IPS-18c (cell line): ENCODE data around the gene GOLGA6L10.
"Not testable (repeated sequence)": the region's sequence is repeated elsewhere in the genome, so short reads cannot be mapped to it uniquely, and the experiment has no call there.

Source experiments
- H3K4me3 ChIP-seq: 2 replicates; pipeline ENCODE4 v1.7.0; 2013; ENCODE audit warnings: low read depth, mild to moderate bottlenecking, low read length, moderate library complexity; ENCODE audit not compliant: insufficient read depth
- H3K9me3 ChIP-seq: one replicate; pipeline ENCODE4 v1.6.1; 2013; ENCODE audit warnings: mild to moderate bottlenecking, low read length, moderate library complexity; ENCODE audit not compliant: control insufficient read depth, insufficient read depth

GOLGA6L10 gene, protein sequence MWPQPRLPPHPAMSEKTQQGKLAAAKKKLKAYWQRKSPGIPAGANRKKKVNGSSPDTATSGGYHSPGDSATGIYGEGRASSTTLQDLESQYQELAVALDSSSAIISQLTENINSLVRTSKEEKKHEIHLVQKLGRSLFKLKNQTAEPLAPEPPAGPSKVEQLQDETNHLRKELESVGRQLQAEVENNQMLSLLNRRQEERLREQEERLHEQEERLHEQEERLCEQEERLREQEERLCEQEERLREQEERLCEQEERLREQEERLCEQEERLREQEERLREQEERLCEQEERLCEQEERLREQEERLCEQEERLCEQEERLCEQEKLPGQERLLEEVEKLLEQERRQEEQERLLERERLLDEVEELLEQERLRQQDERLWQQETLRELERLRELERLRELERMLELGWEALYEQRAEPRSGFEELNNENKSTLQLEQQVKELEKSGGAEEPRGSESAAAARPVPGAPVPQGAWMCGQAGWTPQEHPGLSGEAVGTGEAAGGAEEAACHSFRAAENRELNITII

DNA sequence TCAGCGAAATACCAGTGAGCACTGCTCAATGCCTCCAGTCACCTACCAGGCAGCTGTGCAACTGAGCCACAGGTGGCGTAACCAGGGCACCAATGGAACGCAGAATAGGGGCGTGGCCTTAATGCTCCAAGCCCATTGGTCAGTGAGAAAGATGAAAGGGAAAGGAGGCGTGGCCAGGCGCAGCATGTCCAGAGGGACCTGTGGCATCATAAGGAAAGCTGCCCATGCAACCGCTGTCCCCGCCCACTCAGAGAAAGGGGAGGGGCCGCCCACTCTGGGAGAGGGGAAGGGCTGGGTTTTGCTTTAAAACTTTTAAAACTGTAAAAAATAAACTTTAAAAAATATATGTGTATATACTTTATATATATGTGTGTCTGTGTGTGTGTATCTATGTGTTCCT lies at the start of gene GOLGA6L10:
Gene GOLGA6L10, minus strand, starts transcription at position 101 of the 400 bp plus-strand sequence. Its CDS starts 100 bp downstream, at position 1.
- not testable (repeated sequence) for H3K9me3 ChIP-seq, H3K4me3 ChIP-seq

DNA sequence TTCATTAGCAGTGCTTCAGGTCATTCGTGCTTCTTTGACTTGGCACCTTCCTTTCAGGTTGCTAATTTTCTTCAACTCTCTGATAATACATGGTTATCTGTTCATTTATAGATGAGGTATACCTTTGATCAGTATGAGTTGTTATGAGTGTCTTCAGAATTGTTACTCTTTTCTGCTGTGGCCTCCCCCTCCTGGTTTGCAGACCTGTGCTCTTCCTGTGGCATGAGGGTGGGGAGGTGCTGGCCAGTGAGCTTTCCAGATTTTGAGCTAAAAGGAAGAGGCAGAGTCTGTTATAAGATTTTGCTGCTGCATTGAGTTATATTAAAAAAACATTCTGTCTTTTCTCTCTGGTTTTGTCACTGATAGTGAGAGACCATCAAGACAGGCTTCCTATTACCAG lies 49.5 kb upstream of the GOLGA6L10 start:
- no peak overlapping the region for H3K4me3 ChIP-seq

DNA sequence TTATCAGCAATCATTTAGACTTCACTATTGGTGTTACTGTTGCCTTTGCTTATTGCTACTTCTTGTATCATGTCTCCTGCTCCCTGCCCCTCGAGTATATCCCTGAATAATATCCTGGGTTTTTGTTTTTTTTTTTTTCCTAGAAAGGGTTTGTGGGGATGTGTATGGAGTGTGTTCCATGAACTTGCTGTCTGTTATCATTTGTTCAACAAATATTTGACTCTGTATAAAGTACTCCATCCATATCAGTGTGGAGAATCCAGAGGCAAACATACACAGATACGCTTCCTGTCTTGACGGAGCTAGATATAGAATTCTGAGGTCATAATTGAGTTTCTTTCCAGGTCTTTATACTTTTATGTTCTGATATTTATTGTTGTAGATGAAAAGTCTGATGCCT lies 48.5 kb upstream of the GOLGA6L10 start:
- peaks cover 2% of the 10 kb centered on the region for H3K9me3 ChIP-seq

More for the DNA sequence above, 49.5 kb upstream of the GOLGA6L10 start:
- H3K9me3 ChIP-seq, result peaks cover 2% of the 10 kb centered on the region

GRCh38 chr15:82395788-82396187 lies 46.5 kb upstream of the GOLGA6L10 start:
- not testable (repeated sequence) for H3K9me3 ChIP-seq, H3K4me3 ChIP-seq

More for the DNA sequence above, 48.5 kb upstream of the GOLGA6L10 start:
- no peak overlapping the region for H3K4me3 ChIP-seq

GRCh38 chr15:82393671-82394070 lies 44.4 kb upstream of the GOLGA6L10 start:
- no peak overlapping the region for H3K4me3 ChIP-seq

DNA sequence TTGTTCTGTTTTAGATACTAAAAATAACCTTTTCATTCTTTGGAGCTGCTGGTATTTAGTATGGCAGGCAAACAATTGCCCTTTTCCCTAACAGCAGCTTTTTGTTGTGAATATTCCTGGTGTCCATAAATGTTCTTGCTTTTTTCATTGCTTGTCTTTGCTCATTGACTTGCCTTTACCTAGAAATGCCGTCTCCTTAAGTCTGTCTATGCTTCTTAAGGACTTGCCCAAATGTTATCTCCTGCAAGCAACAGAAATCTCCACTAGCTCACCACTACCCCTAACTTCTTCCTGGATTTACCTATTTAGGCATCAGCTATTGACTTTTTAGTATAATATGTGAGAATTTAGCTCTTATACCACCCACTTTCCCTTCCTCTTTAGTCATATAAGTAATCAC lies 42.8 kb upstream of the GOLGA6L10 start:
- H3K9me3 ChIP-seq, H3K4me3 ChIP-seq: not testable (repeated sequence)

More at GRCh38 chr15:82393671-82394070, 44.4 kb upstream of the GOLGA6L10 start:
- H3K9me3 ChIP-seq, result peaks cover 2% of the 10 kb centered on the region

DNA sequence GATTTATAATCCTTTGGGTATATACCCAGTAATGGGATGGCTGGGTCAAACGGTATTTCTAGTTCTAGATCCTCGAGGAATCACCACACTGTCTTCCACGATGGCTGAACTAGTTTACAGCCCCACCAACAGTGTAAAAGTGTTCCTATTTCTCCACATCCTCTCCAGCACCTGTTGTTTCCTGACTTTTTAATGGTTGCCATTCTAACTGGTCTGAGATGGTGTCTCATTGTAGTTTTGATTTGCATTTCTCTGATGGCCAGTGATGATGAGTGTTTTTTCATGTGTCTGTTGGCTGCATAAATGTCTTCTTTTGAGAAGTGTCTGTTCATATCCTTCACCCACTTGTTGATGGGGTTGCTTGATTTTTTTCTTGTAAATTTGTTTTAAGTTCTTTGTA lies 40.9 kb upstream of the GOLGA6L10 start:
- not testable (repeated sequence) for H3K4me3 ChIP-seq, H3K9me3 ChIP-seq

GRCh38 chr15:82387209-82387608 lies 37.9 kb upstream of the GOLGA6L10 start:
- not testable (repeated sequence) for H3K4me3 ChIP-seq, H3K9me3 ChIP-seq

DNA sequence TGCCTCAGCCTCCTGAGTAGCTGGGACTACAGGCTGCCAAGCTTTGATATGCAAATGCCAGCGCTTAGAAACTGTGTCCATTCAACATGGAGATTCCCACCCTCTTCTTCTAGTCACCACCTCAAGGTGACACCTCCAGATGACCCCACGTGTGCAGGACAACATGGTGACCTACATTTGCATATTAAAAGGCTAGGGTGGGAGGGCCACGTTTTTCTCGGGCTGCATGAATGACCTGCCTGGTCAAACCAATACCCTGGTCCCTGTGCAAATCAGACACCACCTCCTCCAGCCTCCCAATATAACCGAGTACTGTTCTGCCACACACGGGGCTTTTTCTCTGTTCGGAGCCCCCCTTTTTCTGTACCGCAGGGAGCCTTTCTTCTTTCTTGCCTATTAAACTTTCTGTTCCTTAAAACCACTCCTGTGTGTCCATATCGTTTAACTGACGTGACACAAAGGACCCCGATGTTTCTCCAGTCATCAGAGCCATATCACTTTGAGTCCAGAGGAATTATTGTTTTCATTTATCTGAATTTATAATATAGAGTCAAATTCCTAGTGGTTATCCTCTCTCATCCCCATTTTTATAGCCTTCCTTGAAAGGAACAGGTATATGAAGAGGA lies 32.2 kb upstream of the GOLGA6L10 start:
- H3K9me3 ChIP-seq, H3K4me3 ChIP-seq: not testable (repeated sequence)

- not testable (repeated sequence) for H3K9me3 ChIP-seq, H3K4me3 ChIP-seq
Observed at GRCh38 chr15:82379552-82379951, 30.3 kb upstream of the GOLGA6L10 start.

GRCh38 chr15:82373661-82374060 lies 24.4 kb upstream of the GOLGA6L10 start:
- not testable (repeated sequence) for H3K9me3 ChIP-seq, H3K4me3 ChIP-seq

DNA sequence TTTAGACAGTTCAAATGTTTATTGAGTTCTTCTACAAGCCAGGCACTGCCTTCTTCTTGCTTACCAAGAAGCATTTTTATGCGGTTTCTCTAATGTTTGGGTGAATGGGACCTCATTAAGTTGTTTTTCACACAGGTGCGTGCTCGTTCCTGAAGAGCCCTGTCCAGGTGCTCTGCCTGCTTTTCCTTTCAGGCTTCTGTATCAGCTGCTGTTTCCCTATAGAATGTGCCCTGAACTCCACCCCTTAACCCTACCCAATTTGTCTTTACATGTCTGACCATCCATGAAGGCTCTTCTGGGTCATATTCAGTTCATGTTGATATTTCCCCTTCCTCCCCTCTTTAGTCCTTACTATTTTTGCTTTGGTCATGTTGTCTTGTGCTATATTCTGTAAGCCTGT lies 22.4 kb upstream of the GOLGA6L10 start:
- H3K4me3 ChIP-seq, result no peak overlapping the region

DNA sequence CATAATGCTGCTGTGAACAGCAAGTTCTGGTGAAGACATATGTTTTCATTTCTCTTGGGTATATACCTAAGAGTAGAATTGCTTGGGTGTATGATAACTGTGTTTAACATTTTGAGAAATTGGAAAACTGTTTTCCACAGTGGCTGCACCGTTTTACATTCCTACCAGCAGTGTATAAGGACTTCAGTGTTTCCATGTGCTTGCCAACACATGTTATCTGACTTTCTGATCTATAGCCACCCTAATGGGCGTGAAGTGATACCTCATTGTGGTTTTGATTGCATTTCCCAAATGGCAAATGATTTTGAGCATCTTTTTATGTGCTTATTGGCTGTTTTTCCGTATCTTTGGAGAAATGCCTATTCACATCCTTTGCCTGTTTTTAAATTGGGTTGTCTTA lies 18.5 kb upstream of the GOLGA6L10 start:
- H3K9me3 ChIP-seq, H3K4me3 ChIP-seq: not testable (repeated sequence)

More for the DNA sequence above, 22.4 kb upstream of the GOLGA6L10 start:
- H3K9me3 ChIP-seq, result no peaks in the 10 kb centered on the region

DNA sequence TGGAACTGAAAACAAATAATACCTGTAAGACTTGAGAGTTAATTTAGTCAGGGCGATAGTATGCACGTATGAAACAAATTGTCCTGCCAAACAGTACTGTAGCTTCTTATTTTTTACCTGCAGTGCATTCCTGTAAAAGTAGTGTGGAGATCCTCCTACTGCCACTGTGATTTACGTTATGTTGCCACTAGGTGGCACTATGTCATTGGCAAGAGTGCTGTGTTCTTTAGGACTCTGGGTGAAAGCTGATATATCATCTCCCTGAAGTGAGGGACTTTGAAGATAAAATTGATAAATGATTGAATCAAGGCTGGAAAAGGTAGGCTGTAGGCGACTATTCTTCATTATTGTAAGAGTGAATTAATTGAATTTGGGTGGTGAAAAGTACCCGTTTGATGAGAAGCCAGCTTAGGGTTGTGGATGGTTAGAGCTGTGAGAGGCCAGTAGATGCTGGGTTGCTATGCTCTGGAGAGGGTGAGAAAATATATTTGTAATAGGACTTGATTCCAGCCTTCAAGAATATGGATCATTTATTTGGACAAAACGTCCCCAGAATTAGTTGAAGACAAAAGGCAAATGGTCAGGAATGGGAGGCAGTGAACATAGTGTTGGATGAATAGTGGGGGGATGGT lies 16.5 kb upstream of the GOLGA6L10 start:
- not testable (repeated sequence) for H3K4me3 ChIP-seq, H3K9me3 ChIP-seq

DNA sequence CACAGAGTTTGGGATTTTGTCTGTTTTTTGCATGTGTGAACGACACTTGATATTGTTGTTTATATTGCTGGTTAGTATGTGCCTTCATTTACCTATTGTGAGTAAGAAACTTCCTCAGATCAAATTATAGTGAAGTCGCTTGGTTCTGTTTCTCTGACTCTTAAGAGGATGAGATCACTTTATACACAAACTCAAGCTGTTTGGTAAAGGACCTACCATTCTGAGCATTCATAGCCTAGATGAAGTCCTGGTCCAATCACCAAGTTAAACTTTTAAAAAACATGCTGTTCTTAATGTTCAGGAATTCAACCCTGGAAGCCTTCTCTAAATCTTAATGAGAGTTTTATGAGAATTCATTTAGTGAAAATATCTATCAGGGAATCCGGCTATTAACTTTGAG lies 15.3 kb upstream of the GOLGA6L10 start:
- not testable (repeated sequence) for H3K4me3 ChIP-seq, H3K9me3 ChIP-seq

- H3K4me3 ChIP-seq, H3K9me3 ChIP-seq: not testable (repeated sequence)
Observed at GRCh38 chr15:82362790-82363189, 13.5 kb upstream of the GOLGA6L10 start.

GRCh38 chr15:82360618-82361017 lies 11.3 kb upstream of the GOLGA6L10 start:
- not testable (repeated sequence) for H3K9me3 ChIP-seq, H3K4me3 ChIP-seq

DNA sequence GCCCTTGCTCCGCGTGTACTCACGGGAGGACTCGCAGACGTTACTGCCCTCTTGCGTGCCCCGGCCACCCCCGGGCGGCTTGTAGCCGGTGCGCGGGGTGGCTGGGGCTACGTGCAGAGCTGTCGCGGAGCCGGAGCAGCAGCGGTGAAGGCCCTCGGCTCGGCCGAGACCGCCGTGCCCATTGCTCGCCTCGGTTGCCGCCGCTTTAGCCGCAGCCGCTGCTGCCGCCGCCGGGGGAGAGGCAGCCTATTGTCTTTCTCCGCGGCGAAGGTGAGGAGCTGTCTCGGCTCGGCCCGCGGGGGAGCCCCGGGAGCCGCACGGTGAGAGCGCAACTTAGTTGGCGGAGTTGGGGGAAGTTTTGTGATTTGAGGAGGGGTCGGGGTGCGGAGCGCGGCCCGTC lies 5.8 kb upstream of the GOLGA6L10 start:
- not testable (repeated sequence) for H3K9me3 ChIP-seq, H3K4me3 ChIP-seq
